Measurements from ENCODE around the gene SORL1.
"Not testable (repeated sequence)": the region's sequence is repeated elsewhere in the genome, so short reads cannot be mapped to it uniquely, and the experiment has no call there.

Gene SORL1

DNA sequence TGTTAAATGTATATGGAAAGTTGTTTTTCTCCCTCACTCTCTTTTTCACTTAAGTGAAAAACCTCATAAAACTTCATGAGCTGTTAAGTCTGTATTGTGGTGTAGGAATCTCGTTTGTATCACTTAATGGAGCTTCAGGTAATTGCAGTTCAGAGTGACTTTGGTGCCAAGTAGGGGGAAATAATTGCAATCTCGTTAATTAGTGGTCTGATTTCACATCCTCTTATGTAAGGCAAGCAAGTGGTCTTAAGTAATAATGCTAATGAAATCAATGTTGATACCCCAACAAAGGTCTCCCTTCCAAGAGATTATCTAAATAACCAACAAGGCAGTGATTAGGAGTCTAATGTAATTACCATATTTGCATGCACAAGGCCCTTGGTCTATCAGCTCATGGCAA lies 174.9 kb downstream of the SORL1 start:
- ATAC-seq (no peak), DNase-seq (no peak)

DNA sequence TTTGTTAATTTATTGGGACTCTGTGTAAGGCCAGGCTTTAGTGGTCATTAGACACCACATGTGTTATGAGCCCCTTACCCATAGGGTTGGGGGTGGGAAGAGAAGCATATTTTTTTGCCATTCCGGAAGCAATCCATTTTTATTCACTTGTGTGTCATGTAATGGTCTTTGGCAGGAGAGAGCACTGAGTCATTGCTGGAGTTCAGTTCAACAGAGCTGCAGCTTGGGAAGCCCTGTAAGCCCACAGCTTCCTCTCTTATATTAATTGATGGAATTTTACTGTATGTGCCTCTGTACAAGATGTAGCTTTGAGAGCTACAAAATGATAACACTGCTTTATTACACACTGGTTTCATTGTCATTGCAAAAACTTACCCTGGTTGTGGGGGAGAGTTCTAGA lies 177.9 kb downstream of the SORL1 start:
- DNase-seq (no peak), ATAC-seq (no peak)

DNA sequence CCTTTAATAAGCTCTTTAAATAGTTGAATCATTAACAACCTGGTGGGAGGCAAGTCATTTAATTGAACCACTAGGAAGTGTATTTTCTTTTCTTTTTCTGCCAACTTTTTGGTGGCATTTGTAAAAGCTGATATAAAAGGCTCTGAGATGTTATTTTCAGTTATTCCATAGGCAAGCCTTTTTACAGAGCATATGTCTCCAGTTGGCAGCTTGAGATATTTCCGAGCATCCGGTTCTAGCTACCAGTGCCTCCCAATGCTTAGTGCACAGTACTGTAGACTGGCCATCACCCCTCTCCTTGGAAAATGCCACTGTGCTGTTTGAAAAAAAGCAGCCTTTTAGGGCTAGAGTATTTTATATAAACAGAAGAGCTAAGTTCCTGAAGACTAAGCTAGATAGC lies 179.3 kb downstream of the SORL1 start:
- ATAC-seq, result no peak
- no peak for DNase-seq

DNA sequence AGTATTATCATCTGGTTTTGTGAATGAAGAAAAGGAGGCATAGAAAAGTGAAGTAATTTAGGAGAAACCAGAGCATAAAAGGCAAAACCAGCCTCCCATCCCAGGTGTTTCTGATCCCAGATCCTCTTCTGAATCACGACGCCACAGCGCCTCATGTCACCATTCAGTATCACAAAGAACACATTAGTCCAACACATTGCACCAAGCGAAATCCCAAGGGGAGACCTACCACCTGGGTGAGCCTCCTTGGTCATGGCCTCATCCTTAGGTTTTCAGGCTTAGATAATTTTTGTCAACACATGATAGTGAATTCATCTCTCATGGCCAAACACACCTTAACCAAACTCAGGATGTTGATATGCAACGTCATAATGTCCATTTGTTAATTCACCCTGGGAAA lies 182.2 kb downstream of the SORL1 start:
- DNase-seq (no peak), ATAC-seq (no peak)

DNA sequence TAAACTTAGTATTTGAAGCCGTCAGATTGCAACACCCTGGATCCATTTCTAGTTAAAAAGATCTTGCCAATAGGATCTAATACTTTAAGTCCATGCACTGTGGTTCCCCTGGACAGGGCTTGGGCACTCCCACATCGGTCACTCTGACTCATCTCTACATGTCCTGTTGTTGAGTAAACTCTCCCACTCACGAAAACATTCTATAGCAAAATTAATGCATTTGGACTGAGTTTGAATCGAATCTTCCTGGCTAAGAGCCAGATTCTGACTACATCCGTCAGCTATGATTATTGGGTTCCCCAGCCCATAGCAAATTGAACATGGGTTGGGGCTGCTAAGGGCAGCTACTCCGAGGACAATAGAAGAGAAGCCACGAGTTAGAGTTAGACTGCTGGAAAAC lies 182.8 kb downstream of the SORL1 start:
- ATAC-seq (no peak), DNase-seq (no peak)

DNA sequence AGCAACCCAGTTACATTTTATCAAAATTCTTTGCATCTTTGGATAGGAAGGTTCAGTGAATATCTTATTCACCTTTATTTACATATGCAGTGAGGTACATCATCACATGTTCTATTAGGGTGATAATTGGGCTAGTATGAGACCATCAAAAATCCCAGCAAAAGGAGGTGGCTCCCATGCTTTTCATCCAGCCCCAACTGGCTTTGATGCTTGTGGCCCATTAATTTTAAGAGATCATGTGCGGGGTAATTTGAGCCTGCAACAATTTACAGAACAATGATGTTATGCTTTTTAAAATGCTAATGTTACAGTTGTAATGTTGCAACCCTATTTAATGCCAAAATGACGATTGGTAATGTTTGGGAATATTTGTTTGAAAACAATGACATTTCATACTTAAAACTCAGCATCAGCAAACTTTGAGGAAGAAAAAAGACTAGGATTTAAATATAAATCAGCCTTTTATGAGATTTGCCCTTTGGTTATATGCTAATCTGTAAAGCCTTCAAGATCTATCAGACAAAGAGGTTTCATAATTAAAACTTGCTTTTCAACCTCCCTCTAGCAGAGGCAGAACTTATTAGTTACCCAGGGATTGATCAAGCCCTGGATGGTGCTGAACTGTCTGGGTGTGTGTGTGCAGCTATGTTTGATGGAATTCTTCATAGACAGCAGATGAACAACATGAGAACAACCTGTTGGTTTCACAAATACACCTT lies 184.1 kb downstream of the SORL1 start:
- ATAC-seq, result no peak
- no peak for DNase-seq

DNA sequence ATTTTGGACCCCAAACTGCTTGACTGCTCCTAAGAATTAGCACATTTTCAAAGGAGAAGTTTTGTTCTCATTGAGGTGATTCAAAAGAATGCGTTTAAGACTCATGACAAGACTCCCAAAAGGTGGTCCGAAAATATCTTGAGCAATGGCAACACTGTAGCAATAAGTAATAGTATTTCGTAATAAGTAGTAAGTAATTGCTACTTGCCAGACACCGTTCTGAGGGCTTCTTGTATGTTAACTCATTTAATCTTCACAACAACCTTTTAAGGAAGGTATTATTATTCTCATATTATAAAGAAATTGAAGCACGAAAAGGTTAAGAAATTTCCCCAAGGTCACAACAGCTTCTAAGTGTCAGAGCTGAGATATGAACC lies 184.7 kb downstream of the SORL1 start:
- ATAC-seq, result no peak
- no peak for DNase-seq

DNA sequence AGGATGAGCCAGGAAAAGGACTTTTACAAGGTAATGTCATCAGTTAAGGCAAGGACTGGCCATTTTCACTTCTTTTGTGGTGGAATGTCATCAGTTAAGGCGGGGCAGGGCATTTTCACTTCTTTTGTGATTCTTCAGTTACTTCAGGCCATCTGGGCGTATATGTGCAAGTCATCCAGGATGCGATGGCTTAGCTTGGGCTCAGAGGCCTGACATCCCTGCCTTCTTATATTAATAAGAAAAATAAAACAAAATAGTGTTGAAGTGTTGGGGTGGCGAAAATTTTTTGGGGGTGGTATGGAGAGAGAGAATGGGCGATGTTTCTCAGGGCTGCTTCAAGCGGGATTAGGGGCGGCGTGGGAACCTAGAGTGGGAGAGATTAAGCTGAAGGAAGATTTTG lies 185.5 kb downstream of the SORL1 start:
- ATAC-seq, result not testable (repeated sequence)

DNA sequence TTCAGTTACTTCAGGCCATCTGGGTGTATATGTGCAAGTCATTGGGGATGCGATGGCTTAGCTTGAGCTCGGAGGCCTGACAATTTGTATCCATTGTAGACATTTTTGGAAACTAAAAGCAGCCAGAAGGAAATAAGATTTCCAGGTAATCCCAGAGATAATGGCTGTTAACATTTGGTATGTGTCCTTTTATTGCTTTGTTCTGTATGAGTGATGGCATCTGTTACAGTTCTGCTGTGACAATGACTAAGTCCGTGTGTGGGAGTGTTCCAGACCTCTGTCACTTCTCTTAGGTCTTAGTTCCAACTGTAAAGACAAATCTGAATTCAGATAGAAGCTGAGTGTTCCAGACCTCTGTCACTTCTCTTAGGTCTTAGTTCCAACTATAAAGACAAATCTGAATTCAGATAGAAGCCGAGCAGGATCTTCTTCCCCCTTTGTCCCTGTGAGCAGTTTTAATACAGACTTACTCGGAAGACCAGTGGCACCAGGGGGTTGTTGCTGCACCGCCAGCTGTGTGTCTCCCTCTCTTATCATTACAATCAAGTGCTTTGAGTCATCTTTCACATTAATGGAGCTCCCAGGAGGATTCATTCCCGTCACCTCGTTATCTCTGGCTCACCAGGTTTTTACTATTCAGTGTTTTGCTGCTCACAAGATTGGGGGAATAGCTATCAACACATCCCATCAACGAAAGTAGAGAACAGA lies 191.5 kb downstream of the SORL1 start:
- DNase-seq (no peak), ATAC-seq (no peak)

More for the DNA sequence above, 185.5 kb downstream of the SORL1 start:
- not testable (repeated sequence) for DNase-seq

DNA sequence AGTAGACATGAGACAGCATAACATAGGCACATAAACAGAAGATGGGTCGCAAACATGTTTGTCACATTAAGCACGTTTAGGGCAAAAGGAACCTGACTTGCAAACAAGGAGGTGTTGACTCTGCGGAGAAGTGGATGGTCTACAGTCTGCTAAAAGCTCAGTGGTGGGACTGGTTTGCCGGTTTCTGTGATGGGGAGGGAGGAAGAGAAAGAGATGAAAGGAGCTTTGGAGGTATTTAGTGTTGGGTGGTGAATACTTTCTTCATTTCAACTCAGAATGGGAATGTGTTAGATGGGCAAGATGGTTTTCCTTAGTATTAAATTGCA lies 192.0 kb downstream of the SORL1 start:
- DNase-seq (no peak), ATAC-seq (no peak)

DNA sequence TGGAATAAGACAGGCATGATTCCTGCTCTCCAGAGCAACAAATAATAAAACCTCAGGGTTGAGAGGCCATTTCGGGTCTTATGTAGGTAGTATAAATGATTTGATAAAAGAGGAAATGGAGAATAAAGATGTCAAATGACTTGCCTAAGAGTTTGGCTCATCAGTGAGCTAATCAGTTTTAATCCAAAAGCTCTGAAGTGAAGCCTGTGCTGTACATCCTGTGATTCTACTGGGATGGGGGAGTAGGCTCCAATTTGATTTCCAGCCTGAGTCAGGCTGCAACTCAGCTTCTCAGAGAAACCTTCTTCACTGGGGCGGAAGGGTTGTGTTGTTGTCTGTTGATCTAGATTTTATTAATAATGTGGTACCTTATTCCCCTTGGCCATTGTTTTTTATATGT lies 192.9 kb downstream of the SORL1 start:
- DNase-seq (no peak), ATAC-seq (no peak)

DNA sequence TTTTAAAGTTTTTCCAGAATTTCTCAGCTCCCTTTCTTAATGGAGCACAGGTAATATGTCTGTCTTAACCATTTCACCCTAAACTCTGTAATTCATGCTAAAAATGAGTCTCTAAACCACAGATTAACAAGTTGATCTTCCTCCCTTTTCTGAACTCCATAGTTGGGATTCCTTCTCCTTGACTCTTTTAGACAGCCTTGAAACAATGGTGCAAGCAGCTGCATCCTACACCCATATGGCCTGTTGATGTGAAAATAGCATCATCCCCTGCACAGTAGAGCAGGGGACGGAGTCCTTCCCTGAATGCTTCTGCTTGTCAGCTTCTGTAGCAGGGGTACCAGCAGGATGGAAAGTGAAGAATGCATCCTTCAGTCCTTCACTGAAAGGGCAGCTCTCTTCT lies 193.5 kb downstream of the SORL1 start:
- ATAC-seq (no peak), DNase-seq (no peak)

DNA sequence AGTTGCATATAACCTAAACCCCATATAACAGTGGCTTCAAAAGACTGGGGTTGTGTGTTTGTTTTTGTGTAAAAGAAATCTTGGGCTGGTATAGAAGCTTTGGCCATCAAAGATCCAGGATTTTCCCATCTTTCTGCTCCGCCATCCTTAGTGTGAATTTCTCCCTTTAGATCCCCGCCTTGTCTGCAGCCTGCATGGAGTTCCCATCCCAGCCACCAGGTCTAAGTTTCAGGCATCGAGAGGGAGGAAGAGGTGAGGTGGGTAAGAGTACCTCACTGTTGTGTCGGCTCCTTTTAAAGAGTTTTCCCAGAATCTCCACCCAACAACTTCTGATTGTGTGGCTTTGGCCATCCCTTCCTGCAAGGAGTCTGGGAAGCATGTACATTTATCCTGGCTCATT lies 196.2 kb downstream of the SORL1 start:
- DNase-seq (no peak), ATAC-seq (no peak)

DNA sequence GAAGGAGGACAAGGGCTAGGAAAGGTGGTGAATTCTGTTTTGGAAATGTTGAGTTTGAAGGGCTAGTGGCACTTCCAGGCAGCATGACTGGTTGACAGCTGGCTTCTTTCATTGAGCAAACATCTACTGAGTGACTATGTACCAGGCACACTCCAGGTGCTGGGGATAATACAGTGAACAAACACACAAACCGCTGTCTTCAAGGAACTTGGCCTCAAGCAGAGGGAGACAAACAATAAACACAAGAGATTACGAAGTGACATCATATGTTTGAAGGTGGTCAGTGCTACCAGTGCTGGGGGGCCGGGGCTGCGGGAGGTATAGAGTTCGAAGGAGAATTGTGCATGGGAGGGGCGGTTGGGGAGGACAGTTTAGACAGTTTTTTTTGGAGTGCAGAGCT lies 197.7 kb downstream of the SORL1 start:
- ATAC-seq (no peak), DNase-seq (no peak)

DNA sequence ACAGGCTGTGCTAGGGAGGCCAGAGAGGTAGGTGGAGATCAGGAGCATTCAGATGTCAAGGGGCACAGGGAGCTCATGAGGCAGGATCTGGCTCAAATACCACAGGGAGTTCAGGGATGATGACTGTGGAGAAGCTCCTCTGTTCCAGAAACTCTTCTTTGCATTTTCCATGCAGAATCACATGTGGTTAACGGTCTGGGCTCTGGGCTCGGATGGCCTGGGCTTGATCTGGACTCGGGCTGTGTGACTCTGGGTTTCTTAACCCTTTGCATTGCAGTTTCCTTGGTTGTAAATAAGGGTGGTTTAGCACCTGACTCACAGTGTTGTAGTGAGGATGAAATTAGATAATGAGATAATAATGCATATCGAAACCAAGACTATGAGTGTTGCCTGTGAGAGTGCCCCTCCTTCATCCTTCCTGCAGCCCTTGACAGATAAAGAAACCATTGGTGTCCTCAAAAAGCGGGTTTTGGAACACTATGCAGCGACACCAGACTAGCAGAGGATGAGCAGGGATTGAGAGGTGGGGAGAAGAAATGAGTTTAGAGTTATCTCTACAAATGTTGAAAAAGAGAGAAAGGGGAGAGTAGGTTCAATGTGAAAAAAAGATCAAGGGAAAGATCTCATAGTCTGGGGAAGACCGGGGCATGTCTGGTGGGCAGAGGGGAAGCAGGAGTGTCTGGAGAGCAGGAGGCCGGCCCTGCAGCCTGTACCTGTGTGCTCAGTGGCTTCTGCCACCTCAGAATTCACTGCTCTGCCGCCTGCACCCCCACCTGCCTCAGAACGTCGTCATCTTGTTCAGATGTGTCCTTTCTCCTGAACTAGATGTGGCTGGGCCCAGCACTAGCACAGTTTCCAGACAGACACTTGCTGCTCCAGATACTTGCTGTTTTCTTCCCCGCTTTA lies 198.5 kb downstream of the SORL1 start:
- ATAC-seq (peak; percentile 81), DNase-seq (no peak)

DNA sequence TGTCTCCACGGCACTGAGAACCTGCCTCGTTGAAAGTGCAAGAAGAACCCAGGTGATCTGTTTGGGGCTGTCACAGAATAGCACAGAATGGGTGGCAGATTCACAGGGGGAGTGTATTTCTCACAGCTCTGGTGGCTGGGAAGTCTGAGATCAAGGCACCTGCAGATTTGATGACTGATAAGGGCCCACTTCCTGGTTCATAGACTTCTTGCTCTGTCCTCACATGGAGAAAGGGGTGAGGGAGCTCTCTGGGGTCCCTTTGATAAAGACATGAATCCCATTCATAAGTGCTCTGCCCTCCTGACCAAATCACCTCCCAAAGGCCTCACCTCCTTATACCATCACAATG lies 199.1 kb downstream of the SORL1 start:
- ATAC-seq, result no peak
- DNase-seq, result no peak

DNA sequence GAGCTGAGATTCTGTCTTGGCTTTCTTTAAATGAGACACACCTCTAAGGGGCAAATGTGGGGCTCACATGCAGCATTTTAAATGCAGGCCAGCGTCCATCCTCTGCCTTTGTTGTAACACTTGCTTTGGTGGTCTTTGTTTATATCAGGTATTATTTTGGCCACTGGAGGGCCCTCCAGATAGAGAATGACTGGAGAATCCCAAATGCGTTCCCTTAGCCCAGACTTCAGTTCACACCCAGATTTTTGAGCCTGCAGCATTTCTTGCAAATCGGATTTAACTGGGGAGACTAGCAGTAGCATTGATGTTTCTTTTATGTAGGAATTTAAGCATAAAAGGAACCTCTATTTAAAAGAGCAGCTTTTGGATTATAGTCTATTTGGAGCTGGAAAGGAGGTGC lies 200.9 kb downstream of the SORL1 start:
- ATAC-seq (no peak), DNase-seq (no peak)

DNA sequence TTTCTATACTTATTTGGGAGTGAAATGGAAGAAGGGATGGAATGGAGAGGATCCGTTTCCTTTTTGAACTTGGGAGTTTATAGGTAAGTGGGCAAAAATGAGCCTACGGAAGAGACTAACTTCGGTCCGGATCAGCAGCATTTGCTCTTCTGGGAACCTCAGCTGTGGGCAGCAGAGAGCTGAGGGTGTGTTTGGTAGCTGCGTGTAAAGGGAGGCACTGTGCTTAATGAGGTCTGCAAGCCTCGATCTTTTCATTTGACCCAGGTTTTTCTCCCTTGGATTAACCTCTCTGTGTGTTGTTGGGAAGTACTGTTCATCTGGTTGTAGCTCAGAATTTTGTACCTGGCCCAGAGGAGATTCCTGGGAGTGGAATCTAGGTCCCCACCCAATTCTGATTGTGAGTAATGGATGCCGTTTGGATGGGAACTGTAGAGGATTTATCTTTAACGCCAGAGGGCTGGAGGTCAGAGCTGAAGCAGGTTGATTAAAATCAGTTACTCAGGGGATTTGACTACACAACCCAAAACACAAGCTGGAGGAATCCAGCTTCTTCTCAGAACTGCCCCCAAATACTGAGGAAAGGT lies 202.2 kb downstream of the SORL1 start:
- ATAC-seq (no peak), DNase-seq (no peak)

DNA sequence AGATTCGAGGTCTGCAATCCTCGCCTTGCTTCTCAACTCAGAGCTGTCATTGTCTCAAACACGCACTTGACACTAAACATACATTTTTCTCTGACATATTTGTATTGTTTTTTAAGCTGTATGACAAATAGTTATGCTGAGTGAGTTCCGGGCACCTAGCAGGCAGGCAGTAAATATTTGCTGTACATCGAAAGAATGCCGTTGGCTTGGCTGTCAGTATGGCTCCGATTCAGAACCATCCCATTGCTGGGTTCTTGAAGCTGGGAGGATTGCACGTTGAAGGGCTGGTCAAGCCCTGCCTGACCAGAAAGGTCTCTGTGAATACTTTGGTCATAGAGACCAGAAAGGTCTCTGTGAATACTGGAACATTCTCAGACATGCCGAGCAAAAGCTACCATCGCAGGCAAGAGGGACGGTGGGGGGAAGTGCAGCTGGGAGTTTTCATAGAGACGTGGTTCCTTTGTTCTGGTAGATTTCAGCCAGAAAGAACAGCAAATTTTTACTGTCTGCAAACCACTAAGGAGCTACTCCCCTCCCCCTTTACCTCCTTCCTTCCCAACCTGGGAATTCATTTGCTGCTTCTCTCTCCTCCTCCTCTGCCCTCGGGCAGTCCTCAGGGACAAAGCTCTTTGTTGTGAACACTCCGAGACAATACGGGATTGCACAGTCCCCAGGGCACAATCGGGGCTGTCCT lies 202.9 kb downstream of the SORL1 start:
- ATAC-seq (no peak), DNase-seq (no peak)

DNA sequence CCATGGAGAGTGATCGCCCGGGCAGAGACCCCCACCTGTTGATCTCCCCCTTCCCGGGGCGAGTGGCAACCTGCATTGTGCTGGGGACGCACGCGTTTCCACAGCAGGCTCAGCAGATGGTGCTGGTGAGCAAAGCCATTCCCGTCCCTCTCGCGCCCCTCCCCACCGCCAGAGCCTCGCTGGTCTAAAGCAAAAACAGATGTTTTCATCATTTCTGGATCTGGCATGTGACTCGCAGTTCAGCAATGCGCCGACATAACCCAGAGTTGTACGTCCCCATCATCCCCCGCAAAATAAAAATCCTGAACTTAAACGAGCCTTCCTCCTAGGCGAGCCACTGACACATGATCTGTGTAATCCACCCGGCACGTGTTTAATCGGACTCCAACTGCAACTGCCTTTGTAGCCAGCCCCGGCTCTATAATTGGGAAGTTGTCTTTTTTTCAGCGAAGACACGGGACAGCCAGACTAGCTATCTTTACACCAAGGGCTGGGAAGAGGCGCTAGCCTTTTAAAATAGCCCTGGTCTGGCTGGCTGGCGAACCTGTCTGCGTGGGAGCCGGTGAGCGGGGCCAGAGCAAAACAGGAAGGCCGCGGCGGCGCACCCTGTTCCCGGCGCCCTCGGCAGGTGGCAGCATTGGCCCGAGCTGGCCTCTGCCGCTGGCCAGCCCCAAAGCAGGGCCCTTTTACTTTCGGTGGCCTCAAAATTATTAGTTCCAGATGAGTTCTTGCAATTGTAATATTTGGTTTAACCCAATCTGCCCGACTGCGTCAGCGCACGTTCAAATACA lies 203.6 kb downstream of the SORL1 start:
- DNase-seq, result peak; percentile 84
- ATAC-seq, result peak; percentile 87

DNA sequence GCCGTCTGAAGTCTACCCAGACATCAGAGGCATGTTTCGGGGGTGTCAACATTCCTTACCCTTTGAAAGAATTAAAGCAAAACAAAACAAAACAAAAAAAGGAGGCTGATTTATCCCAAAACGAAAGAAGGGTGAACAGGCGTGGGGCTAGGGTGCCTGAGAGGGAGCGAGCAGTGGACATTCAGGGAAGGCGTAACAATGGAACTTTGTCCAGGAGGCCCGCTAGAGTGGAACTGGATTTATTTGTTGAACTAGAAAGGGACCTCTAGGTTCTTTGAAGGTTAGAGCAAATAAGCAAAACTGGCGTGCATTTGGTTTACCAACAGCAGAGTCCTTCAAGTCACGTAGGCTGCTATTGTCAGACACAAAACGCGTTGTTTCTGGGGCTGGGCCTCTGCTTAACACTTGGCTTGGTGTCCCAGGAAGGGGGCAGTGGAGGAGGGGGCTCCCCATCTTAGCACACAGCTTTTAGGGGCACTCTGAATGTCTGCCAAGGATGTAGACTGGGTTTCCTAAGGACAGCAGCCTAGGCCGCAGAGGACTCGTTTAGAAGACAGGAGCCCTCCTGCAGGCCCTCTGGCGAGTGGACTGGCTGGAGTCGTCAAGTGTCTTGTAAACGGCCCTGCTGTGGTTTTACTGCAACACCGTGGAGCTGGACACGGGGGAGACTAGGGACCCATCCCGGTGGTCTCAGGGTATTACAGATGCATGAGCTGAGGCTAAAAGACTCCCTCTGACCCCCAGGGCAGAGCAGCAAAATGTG lies 204.4 kb downstream of the SORL1 start:
- ATAC-seq, result no peak
- no peak for DNase-seq

All from stimulated activated naive CD8-positive, alpha-beta T cell treated with anti-CD3 and anti-CD28 coated beads, Interleukin-15, Interleukin-2, amounts not matched to agents 100 U/mL and 50 U/mL, for 24 hours (primary cell).